Camera-type eye (tissue), 1 donor: ENCODE measurements around the gene CLP1. TPM values are rescaled to one million over a fixed set of nuclear protein-coding genes. Genes with fewer than 3 reads are reported as not detected.

Experiments used
- total RNA-seq: library from RNA; depleted of rRNA; stranded (reverse); fragments of >200 nt; gene quantifications from one replicate; pipeline ENCODE4 v1.2.3, GENCODE V29; 2014

The CLP1 gene
- total RNA-seq: 13.9 TPM

DNA sequence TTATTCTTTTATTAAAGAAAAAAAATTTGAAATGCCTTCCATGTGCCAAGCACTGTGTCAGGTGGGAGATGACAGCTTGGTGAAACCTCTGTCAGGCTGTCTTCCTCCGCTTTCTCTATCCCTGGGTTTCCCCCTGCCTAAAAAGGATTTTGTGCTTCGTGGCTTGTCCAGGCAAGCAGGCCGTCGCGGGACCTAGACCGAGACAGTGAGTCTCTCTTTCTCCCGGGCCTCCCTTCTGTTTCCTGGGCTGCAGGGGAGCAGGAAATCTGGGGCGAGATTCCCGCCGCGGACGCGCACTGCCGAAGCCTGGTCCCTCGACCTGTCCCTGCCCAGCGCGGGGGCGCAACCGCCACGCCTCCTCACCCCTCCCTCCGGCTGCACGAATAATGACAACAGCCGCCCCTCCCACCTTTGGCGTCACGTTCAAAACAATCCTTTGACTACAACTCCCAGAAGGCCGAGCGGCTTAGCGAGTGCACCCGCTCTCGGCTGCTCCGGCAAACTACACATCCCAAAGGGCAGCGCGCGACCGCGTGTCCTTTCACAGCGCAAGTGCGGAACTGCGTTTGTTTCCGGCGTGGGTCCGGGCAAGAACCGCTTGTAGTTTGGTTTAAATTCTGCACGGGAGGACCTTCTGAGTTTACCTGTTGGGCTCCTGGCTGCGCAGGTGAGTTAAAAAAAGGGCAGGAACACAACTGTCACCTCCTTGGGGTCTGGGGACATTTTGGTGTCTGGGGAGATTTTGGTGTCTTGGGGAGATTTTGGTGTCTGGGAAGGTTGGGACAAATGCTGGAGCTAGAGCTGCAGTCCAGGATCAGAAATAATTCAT, at the start of gene CLP1:
Gene CLP1 (plus strand): TSS at position 569 of the 829 bp plus-strand sequence. CDS start 1,715 bp downstream, outside the sequence.

DNA sequence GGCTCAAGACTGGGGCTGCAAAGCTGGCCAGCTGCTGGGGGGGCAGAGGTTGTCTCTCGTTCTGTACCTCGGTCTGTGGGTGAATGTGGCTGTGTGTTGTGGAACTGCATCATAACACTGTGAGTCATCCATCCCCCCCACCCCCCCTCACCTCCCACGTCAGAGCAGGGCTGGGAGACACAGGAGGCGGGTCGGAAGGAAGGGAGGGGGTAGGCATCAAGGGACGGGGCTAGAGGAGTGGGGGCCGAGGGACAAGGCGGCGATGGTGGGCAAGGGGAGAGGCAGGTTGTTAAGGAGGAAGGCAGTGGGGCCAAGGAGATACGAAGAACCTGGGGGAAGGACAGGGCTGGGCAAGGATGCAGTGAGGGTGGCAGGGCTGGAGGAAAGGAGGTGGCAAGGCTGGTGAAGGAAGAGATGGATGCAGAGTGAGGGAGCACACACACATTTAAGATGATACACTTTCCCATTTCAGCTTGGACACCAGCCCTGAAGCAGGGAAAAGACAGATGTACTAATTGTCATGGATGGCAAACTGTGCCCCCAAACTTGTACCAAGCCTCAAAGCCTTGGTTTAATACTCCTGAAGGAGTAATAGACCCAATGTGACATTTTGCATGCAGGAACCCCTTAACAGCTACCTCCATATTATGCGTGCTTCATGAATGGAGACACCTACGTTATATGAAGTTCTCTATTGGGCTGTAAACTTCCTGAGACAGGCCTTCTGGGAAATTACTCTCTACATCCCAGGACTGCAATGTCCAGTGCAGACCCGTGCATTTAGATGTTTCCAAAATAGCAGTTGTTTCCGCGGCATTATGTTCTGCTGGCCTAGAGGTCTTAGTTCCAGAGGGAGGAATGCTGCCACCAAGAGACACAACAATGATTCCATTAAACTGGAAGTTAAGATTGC, 7.5 kb upstream of the CLP1 start, which contains the start of gene YPEL4:
Gene YPEL4 (minus strand): TSS at position 87 of the 913 bp plus-strand sequence. CDS start 2,805 bp downstream, outside the sequence.

DNA sequence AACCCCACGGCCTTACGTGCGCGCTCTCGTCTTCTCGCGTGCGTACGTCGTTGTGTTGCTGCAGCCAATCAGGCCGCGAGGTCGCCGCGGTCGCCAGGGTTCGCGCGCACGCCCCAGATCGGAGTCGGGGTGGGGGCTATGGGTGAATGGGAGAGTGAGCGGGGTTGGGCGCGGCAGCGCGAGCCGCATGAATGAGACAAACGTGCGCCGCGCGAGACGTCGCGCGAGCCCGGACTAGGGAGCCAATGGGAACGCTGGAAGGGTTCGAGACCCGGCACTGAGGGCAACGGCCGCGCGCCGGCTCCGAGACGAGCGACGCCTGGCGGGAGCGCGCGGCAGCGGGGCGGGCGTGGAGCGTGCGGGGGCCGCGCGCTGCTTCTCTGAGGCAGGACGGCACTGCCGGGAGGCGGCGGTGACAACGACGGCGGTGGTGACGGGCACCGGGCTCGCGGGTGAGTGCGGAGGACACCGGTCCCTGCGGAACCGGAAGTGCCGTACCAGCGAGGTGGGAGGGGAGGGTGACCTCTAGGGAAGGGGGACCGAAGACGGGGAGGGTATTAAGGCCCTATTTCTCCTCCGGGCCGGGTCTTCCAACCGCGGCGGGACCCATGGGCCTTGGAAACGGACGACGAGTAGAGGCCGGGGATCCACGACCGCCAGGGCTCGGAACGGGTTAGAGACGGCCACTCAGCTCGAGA, 10.3 kb downstream of the CLP1 start, which contains the start of gene ZDHHC5:
Gene ZDHHC5 (plus strand): TSS at position 379 of the 698 bp plus-strand sequence. CDS start 4,977 bp downstream, outside the sequence.

Other genes starting within 250 kb of the CLP1 start
- 19.0 TPM for gene SLC43A3, start 230.6 kb upstream of the CLP1 start, total RNA-seq
- gene RTN4RL2, start 197.2 kb upstream of the CLP1 start, total RNA-seq: 0.93 TPM
- gene SLC43A1, start 142.1 kb upstream of the CLP1 start, total RNA-seq: 11.8 TPM
- 18.0 TPM for gene TIMM10, start 127.0 kb upstream of the CLP1 start, total RNA-seq
- 0.88 TPM for gene SMTNL1, start 120.2 kb upstream of the CLP1 start, total RNA-seq
- gene UBE2L6, start 90.1 kb upstream of the CLP1 start, total RNA-seq: 23.0 TPM
- 31.2 TPM for gene SERPING1, start 60.1 kb upstream of the CLP1 start, total RNA-seq
- gene YPEL4, start 7.8 kb upstream of the CLP1 start, total RNA-seq: 3.5 TPM
- 49.8 TPM for gene ZDHHC5, start 10.4 kb downstream of the CLP1 start, total RNA-seq
- gene MED19, start 54.5 kb downstream of the CLP1 start, total RNA-seq: 18.5 TPM
- gene TMX2, start 54.8 kb downstream of the CLP1 start, total RNA-seq: 60.7 TPM
- 76.9 TPM for gene SELENOH, start 83.7 kb downstream of the CLP1 start, total RNA-seq
- gene BTBD18, start 94.1 kb downstream of the CLP1 start, total RNA-seq: not detected
- gene CTNND1, start 104.0 kb downstream of the CLP1 start, total RNA-seq: 190 TPM